NCI-H526 treated with DMSO at 0.1 percent for 48 hours (cell line): ENCODE measurements around the gene KIAA1549.
"Not testable (repeated sequence)": the region's sequence is repeated elsewhere in the genome, so short reads cannot be mapped to it uniquely, and the experiment has no call there.

ENCODE experiments used
- DNase-seq: peaks from one replicate; lab custom pipeline; 2025; lab: John Stamatoyannopoulos, UW

KIAA1549 gene

GRCh38 chr7:138981332-138982203 is at the start of gene KIAA1549:
TSS of gene KIAA1549 (minus strand) at chr7:138981389. CDS start at chr7:138981269, 120 bp downstream.
- DNase-seq = peak; percentile 69

GRCh38 chr7:139029353-139029752 is 48.2 kb upstream of the KIAA1549 start:
- DNase-seq = no peak

- DNase-seq = no peak
Observed at GRCh38 chr7:139026551-139026950, 45.4 kb upstream of the KIAA1549 start.

GRCh38 chr7:139025861-139026260 is 44.7 kb upstream of the KIAA1549 start:
- not testable (repeated sequence) for DNase-seq

GRCh38 chr7:139023076-139023475 is 41.9 kb upstream of the KIAA1549 start:
- no peak for DNase-seq

- no peak for DNase-seq
Observed at GRCh38 chr7:139022286-139022685, 41.1 kb upstream of the KIAA1549 start.

- DNase-seq = no peak
Observed at GRCh38 chr7:139018910-139019309, 37.7 kb upstream of the KIAA1549 start.

GRCh38 chr7:139016931-139017511 is 35.8 kb upstream of the KIAA1549 start:
- DNase-seq = peak; percentile 75

- DNase-seq = no peak
Observed at GRCh38 chr7:139011373-139011772, 30.2 kb upstream of the KIAA1549 start.

GRCh38 chr7:139004321-139005090 is 23.3 kb upstream of the KIAA1549 start:
- peak; percentile 4 for DNase-seq

DNA sequence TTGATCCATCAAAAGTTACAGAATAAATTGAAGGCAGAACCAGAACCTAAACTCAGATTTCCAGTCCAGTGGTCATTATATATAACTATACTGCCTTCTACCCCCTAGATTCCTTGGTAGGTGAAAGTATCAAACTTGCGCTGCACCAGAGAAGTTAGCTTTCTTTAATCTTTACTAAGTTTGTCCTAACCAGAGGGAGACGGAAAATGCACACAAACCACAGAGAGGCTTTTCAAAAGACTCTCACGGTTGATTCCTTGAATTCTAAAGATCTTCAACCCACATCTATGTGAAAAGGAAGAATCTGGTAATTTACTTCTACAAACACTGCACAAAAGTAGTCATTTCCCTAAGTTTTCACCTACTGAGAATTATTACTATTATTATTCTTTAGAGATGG is 18.2 kb upstream of the KIAA1549 start:
- no peak for DNase-seq

DNA sequence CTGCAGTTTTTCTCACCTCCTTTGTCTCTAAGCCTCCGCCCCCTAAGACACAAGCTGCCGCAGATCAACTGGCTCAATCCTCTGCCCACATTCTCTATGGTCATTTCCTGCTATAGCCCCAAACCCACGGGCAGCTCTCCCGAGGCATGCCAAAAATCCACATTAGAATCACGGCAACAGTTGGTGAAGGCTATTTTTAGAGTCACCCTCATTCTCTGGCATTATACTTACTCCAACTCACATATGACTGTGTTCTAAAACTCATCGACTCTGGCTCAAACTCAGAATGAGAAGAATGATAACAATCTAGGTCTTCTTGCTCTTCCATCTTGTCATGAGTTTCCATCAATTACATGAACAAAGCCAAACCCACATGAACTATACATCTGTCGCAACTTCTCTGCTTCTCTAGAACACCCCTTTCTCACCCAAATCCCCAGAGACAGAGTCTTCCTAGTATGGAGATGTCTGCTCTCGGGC is 10.9 kb upstream of the KIAA1549 start:
- no peak for DNase-seq

DNA sequence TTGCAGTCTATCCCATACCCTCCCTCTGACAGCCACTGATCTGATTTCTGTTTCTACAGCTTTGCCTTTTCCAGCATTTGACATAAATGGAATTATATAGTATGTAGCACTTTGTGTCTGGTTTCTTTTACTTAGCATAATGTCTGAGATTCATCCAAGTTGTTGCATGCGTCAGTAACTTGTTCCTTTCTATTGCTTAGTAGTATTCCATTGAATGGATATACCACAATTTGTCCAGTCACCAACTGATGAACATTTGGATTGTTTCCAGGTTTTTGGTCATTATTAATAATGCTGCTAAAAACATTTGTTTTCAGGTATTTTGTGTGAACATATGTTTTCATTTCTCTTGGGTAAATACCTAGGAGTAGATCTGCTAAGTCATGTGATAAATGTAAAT is 6.5 kb upstream of the KIAA1549 start:
- no peak for DNase-seq

GRCh38 chr7:138982204-138982623 is 1.0 kb upstream of the KIAA1549 start:
- no peak for DNase-seq

- peak; percentile 33 for DNase-seq
Observed at GRCh38 chr7:138980563-138981291, 462 bp downstream of the KIAA1549 start.

DNA sequence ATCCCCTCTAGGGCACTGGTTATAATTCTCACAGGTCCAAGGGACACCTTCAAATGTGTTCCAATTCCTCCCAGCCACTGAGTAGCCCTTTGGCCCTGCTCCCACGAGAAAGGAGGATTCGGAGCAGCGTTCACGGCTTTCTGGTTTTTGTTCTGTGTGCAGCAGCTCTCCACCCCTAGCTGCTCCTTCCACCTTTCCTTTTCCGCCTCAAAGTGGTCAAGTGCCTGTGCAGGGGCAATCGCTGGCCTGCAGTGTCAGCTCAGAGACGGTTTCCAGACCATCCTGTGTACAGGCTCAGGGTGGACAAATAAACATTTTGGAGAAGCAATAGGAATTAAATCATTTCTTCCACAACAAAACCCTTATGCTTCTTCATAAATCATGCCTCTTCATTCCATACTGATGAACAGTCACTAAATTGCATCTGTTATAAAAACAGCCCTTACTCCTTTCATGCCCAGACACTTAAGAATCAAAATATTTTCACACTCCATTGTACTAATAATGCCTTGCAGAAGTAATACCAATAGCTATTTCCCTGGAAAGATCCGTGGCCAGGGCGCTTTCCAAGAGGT is 1.1 kb downstream of the KIAA1549 start:
- no peak for DNase-seq

DNA sequence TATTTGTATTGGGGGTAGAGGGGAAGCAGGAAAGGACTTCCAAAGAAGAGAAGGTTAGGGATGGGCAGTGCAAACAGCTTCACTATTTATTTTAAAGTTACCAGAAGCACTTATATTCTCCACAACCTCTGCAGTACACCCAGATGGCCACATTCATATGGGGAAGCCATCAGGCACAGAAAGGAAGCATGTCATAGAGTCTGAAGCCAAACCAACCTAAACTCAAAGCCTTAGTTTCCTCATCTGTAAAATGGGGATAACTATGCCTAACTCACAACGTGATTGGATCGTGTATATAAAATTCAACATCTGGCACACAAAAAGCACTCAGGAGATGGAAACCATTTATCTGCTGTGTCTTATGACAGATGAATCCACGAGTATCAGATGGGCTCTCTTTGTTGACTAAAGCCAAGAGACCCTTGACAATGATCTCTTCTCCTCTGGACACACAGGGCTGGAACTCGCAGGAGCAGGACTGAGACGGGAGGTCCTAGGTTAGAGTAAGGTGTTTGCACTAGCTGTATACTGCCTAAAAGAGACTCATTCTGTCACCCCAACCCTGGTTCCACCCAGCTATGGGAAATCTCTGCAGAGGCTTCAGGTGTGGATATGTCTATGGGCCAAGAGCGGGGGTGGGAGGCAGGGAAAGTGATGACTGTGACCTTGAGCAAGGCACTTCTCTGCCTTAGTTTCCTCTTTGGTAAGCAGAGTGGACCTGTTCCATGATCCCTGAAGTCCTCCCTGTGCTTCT is 1.8 kb downstream of the KIAA1549 start:
- no peak for DNase-seq

GRCh38 chr7:138978541-138979184 is 2.5 kb downstream of the KIAA1549 start:
- DNase-seq = no peak

DNA sequence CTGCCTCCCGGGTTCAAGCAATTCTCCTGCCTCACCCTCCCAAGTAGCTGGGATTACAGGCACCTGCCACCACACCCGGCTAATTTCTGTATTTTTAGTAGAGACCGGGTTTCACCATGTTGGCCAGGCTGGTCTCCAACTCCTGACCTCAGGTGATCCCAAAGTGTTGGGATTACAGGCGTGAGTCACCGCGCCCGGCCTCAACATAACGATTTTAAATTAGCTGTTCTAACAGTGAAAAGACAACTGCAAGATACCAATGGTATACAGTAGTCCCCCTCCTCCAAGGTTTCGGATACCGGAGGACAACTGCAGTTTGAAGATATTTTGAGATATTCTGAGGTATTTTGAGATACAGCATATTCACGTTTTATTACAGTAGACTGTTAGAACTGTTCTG is 5.0 kb downstream of the KIAA1549 start:
- DNase-seq = not testable (repeated sequence)
